Stomach (tissue), 9 donors: ENCODE data around the gene ATP1B1. TPM values are rescaled to one million over a fixed set of nuclear protein-coding genes. Genes with fewer than 3 reads are reported as not detected.

Experiments
- DNase-seq, 2 donors: peaks; one replicate each; pipeline versions ENCODE4 v3.0.0 to v3.0.0-alpha.2; 2013 to 2019
- H3K27ac ChIP-seq, 5 donors: fragments of 200-600 bp in 4 of 5; sonication (generic) in 4 of 5; one replicate each; pipeline ENCODE4 v1.5.1; 2013 to 2019; ENCODE audit warnings: mild to moderate bottlenecking in 1 of 5, moderate library complexity in 1 of 5
- H3K27me3 ChIP-seq, 3 donors: fragments of 200-600 bp; sonication (generic); one replicate each; pipeline ENCODE4 v1.5.1; 2017 to 2019; ENCODE audit warnings: mixed run types in 1 of 3
- H3K36me3 ChIP-seq, 4 donors: fragments of 200-600 bp; sonication (generic); 1 replicate in 3 of 4; 2 replicates in 1 of 4; pipeline ENCODE4 v1.5.1; 2016 to 2019
- H3K4me1 ChIP-seq, 4 donors: fragments of 200-600 bp; sonication (generic); one replicate each; pipeline ENCODE4 v1.5.1; 2016 to 2019
- H3K4me3 ChIP-seq, 4 donors: fragments of 200-600 bp; sonication (generic) in 3 of 4; one replicate each; pipeline ENCODE4 v1.5.1; 2016 to 2019; ENCODE audit warnings: mild to moderate bottlenecking in 1 of 4
- H3K9me3 ChIP-seq, 4 donors: fragments of 200-600 bp; sonication (generic); one replicate each; pipeline ENCODE4 v1.5.1; 2016 to 2019
- EP300 ChIP-seq: sonication (generic); formaldehyde crosslinking; IDR thresholded peaks from one replicate; pipeline ENCODE4 v1.6.1; 2017; ENCODE audit warnings: antibody characterized with exemption
- POLR2A ChIP-seq, 4 donors: fragments of 450-650 bp; IDR thresholded peaks; one replicate each; pipeline ENCODE4 v1.6.1; 2016; ENCODE audit warnings: antibody characterized with exemption in 4 of 4, control low read depth in 2 of 4, mild to moderate bottlenecking in 1 of 4, moderate library complexity in 1 of 4
- POLR2AphosphoS5 ChIP-seq, 3 donors: sonication (generic); formaldehyde crosslinking; IDR thresholded peaks; one replicate each; pipeline ENCODE4 v1.6.1; 2016; ENCODE audit warnings: antibody characterized with exemption in 3 of 3
- WGBS, 5 donors: extraction: QIAGEN DNeasy Blood & Tissue Kit in 3 of 5; methylation state at CpG; one replicate each; pipeline versions ENCODE4 v1.1.5 to v1.1.7; 2013 to 2018; 5-methylcytosine and 5-hydroxymethylcytosine counted together
- intact Hi-C: fragments of 100-400 bp; cut with DNase I; formaldehyde crosslinking; loops from one replicate; pipeline ENCODE4 v1.15.1; 2023; ENCODE audit warnings: low total_unique reads
- polyA plus RNA-seq, 3 donors: library from polyadenylated mRNA; stranded (reverse); fragments of 200-250 nt; gene quantifications; one replicate each; pipeline ENCODE4 v1.2.3, GENCODE V29; 2013
- total RNA-seq, 5 donors: library from RNA; depleted of rRNA; stranded (reverse); fragments of >200 nt; gene quantifications; one replicate each; pipeline versions ENCODE4 v1.1.0 to v1.2.3, GENCODE V29; 2014 to 2016
- TF ChIP-seq, protein P1 (sequence below), 7 experiments: fragments of 450-650 bp in 4 of 7; fragments of 200-600 bp in 3 of 7; sonication (generic) in 3 of 7; IDR thresholded peaks; one replicate each; pipeline ENCODE4 v1.5.1; 2016 to 2019; ENCODE audit warnings: antibody characterized with exemption in 7 of 7, control low read depth in 2 of 7, mild to moderate bottlenecking in 1 of 7
- donor health status: healthy with polysubstance abuse.
- donor health status: Bipolar disorder and iron deficiency.
- donor health status: healthy.

The ATP1B1 gene
- total and polyA plus RNA-seq, 8 donors, result 59.9 to 507 (median 146) TPM

DNA sequence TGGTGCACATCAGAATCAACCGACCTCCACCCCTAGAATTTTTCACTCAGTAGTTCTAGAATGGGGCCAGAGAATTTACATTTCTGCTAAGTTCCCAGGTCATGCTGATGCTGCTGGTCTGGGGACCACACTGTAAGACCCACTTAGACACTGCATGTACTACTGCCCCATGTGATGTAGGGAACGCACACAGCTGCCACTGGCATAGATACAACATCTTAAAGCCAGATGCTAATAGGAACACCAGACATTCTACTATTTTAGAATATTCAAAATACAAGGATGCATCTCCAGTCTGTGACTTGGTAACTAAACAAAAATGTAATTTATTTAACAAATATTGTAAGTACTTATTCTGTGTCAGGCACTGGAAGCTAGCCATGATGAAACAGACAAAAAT, 14.1 kb upstream of the ATP1B1 start:
- Histone ChIP-seq H3K4me1 (peaks cover 0 to 13% (median 4%) of the 10 kb centered on the region in 4 donors), H3K27ac (no peak overlapping the region), H3K4me3 (no peak overlapping the region), H3K36me3 (no peaks in the 10 kb centered on the region), H3K27me3 (no peaks in the 10 kb centered on the region), H3K9me3 (no peaks in the 10 kb centered on the region)
- no peak for DNase-seq
- no peak for TF ChIP-seq POLR2AphosphoS5 (IDR thresholded peaks at IDR 0.05)
- TF ChIP-seq, protein P1, sequence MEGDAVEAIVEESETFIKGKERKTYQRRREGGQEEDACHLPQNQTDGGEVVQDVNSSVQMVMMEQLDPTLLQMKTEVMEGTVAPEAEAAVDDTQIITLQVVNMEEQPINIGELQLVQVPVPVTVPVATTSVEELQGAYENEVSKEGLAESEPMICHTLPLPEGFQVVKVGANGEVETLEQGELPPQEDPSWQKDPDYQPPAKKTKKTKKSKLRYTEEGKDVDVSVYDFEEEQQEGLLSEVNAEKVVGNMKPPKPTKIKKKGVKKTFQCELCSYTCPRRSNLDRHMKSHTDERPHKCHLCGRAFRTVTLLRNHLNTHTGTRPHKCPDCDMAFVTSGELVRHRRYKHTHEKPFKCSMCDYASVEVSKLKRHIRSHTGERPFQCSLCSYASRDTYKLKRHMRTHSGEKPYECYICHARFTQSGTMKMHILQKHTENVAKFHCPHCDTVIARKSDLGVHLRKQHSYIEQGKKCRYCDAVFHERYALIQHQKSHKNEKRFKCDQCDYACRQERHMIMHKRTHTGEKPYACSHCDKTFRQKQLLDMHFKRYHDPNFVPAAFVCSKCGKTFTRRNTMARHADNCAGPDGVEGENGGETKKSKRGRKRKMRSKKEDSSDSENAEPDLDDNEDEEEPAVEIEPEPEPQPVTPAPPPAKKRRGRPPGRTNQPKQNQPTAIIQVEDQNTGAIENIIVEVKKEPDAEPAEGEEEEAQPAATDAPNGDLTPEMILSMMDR (IDR thresholded peaks at IDR 0.05), result no peak
- no peak for TF ChIP-seq POLR2A (IDR thresholded peaks at IDR 0.05)
- no peak for TF ChIP-seq EP300
- intact Hi-C loops, result no loop called here
- 84 to 97% (median 95%) methylated on average over 2 of the region's 2 CpGs for WGBS, 5 donors

DNA sequence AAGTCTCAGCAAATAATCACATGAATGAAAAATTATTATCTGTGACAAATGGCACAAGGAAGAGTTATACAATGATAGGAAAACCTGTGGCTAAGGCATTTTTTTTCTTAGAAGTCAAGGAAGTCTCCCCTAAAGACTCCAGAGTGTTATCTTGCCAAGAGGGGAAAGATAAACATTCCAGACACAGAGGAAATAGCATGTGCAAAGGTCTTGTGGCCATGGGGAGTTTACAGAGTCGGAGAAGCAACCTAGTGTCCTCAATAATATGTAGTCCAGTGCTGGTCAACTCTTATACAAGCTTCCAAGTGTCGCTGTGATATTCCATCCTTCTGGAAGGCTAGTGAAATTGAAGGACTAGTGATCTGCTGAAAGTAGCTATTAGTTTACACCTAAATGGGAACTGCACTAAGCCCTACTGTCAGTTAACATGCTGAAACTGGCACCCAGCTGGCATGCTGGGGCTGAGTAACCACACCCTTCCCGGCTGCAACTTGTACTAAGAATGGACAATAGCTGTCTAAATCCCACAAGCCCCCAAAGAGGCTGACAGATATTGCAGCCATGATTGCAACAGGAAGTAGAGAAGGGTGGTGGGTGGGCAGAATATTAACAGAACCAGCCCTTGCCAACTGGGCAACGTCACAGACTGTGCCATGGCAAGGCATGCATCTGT, 11.5 kb upstream of the ATP1B1 start:
- 55 to 67% (median 63%) methylated on average over 4 of the region's 4 CpGs for WGBS, 5 donors
- Histone ChIP-seq H3K4me1 (peaks cover 0 to 9% (median 3%) of the 10 kb centered on the region in 4 donors), H3K4me3 (no peak overlapping the region), H3K27ac (no peak overlapping the region), H3K36me3 (no peaks in the 10 kb centered on the region), H3K27me3 (no peaks in the 10 kb centered on the region), H3K9me3 (no peaks in the 10 kb centered on the region)
- TF ChIP-seq POLR2AphosphoS5 (IDR thresholded peaks at IDR 0.05), result no peak
- TF ChIP-seq POLR2A (IDR thresholded peaks at IDR 0.05), result no peak
- TF ChIP-seq EP300, result no peak
- TF ChIP-seq, protein P1 (IDR thresholded peaks at IDR 0.05), result no peak
- DNase-seq, result no peak
- intact Hi-C loops, result no loop called here

- intact Hi-C loops, result no loop called here
- Histone ChIP-seq H3K4me1 (peaks cover 10 to 32% (median 25%) of the 10 kb centered on the region in 4 donors), H3K9me3 (no peaks in the 10 kb centered on the region), H3K36me3 (no peaks in the 10 kb centered on the region), H3K4me3 (no peak overlapping the region), H3K27ac (no peak overlapping the region), H3K27me3 (no peaks in the 10 kb centered on the region)
- DNase-seq, result no peak
- TF ChIP-seq POLR2A (IDR thresholded peaks at IDR 0.05) (no peak), POLR2AphosphoS5 (IDR thresholded peaks at IDR 0.05) (no peak), EP300 (no peak)
- TF ChIP-seq, protein P1 (IDR thresholded peaks at IDR 0.05), result no peak
- WGBS, 5 donors, result 81 to 93% (median 87%) methylated on average over 1 of the region's 1 CpG
Observed at GRCh38 chr1:169098380-169098779, 8.1 kb upstream of the ATP1B1 start.

- Histone ChIP-seq H3K4me1 (peaks cover 20 to 42% (median 35%) of the 10 kb centered on the region in 4 donors), H3K4me3 (no peak overlapping the region), H3K36me3 (no peaks in the 10 kb centered on the region), H3K9me3 (no peaks in the 10 kb centered on the region), H3K27ac (peak overlapping the region in 3 of 5 donors; percentile 94 to 98 (median 94)), H3K27me3 (no peaks in the 10 kb centered on the region)
- no peak for DNase-seq
- no peak for TF ChIP-seq EP300
- no peak for TF ChIP-seq POLR2A (IDR thresholded peaks at IDR 0.05)
- TF ChIP-seq POLR2AphosphoS5 (IDR thresholded peaks at IDR 0.05), result no peak
- TF ChIP-seq, protein P1 (IDR thresholded peaks at IDR 0.05), result no peak
- intact Hi-C loops, result no loop called here
- WGBS, 5 donors, result 66 to 84% (median 81%) methylated on average over 2 of the region's 2 CpGs
Observed at GRCh38 chr1:169099561-169099960, 6.9 kb upstream of the ATP1B1 start.
